Epithelial cell of prostate (primary cell): ENCODE results near the gene HMX3.
"Not testable (repeated sequence)": the region's sequence is repeated elsewhere in the genome, so short reads cannot be mapped to it uniquely, and the experiment has no call there.

Source experiments
- DNase-seq: peaks from one replicate; pipeline ENCODE4 v3.0.0-alpha.2; 2011; ENCODE audit warnings: low read depth, low spot score
- H3K27ac ChIP-seq: fragments of 450-650 bp; 2 replicates; pipeline ENCODE4 v1.5.1; 2017; ENCODE audit warnings: mild to moderate bottlenecking

The HMX3 gene

DNA sequence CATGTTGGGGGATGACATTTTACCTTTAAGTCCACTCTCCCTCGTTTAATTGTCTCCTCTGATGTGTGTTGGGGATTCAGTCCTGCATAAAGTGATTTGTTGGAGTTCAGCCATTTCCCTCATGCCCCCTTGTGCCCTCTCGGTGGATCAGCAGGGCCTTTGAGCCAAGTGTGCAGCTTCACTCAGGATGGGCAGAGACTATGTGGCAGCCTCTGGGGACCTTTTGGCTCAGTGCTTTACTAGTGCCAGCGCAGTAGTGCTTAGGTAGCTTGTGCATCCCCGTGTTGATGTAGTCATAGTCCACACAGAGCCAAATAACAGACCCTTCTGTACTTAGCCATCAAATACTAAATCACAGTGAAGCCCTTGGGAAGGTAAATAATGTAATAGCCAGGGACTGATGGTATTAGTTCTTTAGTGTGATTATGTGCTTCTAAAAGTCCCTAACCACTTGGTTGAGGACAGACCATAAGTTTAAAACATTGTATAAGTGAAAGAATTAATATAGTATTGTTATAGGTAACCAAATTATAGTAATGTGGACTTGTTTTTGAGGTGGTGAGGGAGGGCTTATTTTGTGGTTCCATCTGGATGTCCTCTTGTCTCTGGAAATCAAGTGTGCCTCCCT is 29.8 kb downstream of the HMX3 start:
- DNase-seq = no peak
- H3K27ac ChIP-seq = no peak overlapping the region

DNA sequence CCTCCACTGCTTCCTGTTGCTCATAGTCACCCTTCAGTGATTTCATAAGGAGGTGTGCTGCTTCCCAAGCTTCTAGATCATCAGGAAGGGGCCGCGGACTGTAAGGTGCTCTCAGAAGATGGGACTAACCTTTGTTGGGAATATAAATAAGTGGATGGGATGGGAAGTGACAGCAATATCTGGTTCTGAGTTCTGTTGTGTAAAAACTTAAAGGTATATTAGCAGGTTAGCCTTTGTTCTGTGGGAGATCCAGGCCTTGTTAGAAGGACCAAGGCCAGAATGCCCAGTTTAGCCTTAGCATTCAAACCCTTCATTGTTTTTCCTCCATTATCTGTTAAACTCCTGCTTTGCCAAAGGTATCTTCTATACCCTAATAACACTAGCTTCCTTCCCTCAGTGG is 30.8 kb downstream of the HMX3 start:
- DNase-seq = no peak
- no peak overlapping the region for H3K27ac ChIP-seq

DNA sequence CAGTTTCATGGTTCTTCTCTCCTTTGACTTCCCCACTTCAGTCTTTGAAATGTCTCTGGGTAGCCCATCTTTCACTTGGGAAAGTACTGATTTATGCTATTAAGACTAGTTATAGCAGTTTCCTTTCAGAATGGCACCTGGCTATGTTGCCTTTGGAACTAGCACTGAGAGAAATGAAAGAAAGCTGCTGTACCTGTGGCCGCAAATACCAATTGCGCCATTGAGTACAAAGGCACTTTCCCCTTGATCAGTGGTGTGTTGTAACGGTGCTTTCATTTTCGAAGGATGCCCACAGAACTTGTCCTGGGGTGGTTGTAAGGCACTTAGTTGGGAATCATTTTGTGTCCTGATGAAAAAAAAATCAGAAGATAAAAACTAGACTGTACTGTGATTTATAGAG is 35.2 kb downstream of the HMX3 start:
- DNase-seq = no peak
- H3K27ac ChIP-seq = no peak overlapping the region

DNA sequence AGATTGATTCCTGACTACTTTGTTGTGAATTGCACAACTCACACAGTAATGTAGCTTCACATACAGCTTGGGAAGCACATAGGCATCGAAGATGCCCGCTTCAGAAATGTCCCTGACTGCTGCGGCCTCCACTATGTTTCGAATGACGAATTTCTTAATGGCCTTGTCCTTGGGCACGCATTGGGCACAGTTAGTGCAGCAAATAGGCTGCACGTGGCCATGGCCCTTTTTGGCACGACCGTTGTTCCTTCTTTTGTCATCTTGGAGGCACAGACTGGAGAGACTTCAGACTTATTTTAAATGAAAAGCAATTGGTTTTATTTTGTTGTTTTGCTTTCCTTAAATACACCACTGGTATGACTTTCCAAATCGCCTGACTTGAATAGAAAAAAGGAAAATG is 35.8 kb downstream of the HMX3 start:
- H3K27ac ChIP-seq, DNase-seq: not testable (repeated sequence)

DNA sequence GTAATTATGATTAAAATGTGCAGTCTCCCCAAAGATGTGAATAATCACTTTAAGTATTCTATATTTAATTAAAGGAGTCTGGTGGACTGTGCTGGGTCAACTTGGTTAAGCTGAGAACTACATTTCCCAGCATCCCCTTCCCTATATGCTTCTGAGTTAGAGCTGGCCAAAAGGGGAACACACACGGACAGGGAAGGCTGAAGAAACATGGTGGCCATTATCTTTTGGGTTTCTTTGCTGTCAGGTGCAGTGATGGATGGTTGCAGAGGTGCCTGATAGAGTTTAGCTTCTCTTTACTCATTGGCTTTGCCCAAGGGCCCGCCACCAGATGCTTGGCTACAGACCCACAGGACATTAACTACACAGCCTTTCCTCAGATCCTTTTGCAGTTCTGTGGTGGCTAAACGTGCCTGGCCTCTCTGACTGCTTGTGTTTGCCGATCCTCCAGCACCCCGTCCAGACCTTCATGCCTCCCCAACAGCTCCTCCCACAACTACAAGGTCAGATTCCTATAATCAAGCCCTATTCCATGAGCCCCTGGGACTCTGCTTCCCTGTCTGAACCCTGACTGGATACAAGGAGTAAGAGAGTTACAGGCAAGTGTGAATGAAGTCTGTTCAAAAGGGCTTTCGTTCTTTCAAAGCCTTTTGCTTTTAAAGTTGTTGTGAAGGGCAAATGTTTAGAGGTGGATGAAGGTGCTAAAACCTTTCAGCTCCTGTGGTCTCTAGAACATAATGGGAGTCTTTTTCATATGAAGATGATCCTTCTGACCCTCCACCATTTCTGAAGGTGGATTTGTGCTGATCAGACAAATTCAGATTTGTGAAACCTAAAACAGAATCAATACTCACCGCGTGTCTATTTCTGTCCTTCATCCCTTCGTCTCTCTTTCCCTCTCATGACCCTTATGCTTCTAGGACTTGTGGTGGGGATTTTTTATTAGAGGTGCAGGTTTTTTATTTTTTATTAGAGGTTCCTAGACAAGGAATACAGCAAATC is 39.9 kb downstream of the HMX3 start:
- DNase-seq = no peak
- H3K27ac ChIP-seq = no peak overlapping the region

DNA sequence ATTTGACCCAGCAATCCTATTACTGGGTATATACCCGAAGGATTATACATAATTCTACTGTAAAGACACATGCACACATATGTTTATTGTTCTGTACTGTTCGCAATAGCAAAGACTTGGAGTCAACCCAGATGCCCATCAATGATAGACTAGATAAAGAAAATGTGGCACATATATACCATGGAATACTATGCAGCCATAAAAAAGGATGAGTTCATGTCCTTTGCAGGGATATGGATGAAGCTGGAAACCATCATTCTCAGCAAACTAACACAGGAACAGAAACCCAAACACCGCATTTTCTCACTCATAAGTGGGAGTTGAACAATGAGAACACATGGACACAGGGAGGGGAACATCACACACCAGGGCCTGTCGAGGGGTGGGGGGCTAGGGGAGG is 42.6 kb downstream of the HMX3 start:
- H3K27ac ChIP-seq, DNase-seq: not testable (repeated sequence)

DNA sequence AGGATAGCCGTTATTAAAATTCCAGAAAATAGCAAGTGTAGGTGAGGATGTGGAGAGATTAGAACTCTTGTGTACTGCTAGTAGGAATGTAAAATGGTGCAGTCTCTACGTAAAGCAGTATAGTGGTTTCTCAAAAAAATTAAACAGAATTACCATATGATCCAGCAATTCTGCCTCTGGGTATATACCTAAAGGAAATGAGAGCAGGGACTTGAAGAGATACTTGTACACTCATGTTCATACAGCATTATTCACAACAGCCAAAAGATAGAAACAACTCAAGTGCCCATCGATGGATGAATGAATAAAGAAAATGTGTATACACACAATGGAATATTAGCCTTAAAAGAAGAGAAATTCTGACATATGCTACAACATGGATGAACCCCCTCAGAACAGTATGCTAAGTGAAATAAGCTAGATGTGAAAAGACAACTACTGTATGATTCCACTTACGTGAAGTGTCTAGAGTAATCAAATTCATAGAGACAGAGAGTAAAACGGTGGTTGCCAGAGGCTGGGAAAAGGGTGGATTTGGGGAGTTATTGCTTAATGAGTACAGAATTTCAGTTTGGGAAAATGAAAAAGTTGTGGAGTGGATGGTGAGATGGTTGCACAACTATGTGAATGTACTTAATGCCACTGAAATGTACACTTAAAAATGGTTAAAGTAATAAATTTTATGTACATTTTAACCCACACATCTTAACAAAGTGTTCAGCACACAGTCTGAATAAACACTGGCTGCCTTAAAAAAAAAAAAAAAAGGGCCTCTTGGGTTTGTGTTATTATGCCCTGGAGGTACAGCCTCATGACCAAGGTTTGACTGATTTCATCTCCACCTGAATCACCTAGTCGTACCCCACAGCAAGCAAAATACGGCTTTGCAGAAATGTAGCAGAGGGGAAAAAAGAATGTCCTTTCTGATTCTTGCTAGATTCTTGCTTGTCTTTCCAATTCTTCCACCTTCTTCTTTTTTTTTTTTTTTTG is 44.6 kb downstream of the HMX3 start:
- no peak overlapping the region for H3K27ac ChIP-seq
- DNase-seq = no peak

DNA sequence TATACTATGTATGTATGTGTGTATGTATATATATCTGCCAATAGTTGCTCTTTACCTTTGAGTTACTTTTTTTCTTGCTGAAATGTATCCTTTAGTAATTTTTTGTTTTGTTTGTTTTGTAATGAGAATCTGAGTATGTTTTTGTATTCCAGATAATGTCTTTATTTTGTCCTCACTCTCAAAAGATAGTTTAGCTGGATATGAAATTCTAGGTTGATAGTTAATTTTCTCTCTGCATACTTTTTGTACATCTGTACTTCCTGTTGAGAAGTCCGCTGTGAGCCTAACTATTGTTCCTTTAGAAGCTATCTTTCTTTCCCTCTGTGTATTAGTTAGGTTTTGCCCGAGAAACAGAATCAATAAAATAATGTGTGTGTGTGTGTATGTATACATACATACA is 48.0 kb downstream of the HMX3 start:
- no peak for DNase-seq

DNA sequence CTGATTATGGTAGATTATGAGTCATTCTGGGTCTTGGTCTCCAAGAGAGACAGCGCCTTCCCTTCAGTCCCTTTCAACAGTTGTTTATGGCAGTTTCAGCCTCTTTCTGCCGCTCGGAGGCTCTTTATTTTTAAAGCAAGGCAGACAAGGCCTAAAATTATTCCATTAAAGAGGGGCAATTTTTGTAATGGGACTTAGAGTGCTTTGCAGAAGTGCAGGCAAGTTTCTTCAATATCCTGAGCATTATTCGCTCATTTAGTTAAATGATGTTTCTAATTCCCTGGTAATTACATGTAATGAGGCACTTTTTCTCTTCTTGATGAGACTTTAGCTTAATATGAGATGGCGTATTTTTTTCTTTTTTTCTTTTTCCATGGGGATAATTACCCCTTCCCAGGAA is 52.0 kb downstream of the HMX3 start:
- H3K27ac ChIP-seq = no peak overlapping the region
- DNase-seq = no peak

More for the DNA sequence above, 48.0 kb downstream of the HMX3 start:
- no peak overlapping the region for H3K27ac ChIP-seq
